IMR-90 (cell line): ENCODE results near the gene PXYLP1. TPM values are rescaled to one million over a fixed set of nuclear protein-coding genes. Genes with fewer than 3 reads are reported as not detected.

Source experiments
- ATAC-seq: fragments of 200-7000 bp; cut with Tn5 transposase; 2 replicates; pipeline ENCODE4 v1.9.1; 2020; ENCODE audit warnings: low read depth, mild to moderate bottlenecking, moderate library complexity
- BruUV-seq: library from RNA; stranded (reverse); fragments of 400-500 nt; replicated peaks from 2 replicates; lab custom pipeline; 2021; lab: Mats Ljungman, UMichigan
- CTCF ChIA-PET: fragments of 300-600 bp; formaldehyde crosslinking; extraction: SDS; loops from one replicate; lab custom pipeline; 2021; ENCODE audit warnings: antibody characterized with exemption; lab: Yijun Ruan, JAX
- POLR2A ChIA-PET: fragments of 300-600 bp; sonication (Branson Sonifier 250); formaldehyde crosslinking; loops from one replicate; lab custom pipeline; 2022; ENCODE audit warnings: antibody characterized with exemption; ENCODE audit not compliant: unreplicated experiment; lab: Charles Lee
- DNase-seq: peaks from one replicate; pipeline ENCODE4 v3.0.0; 2013
- H2AFZ ChIP-seq: replicated peaks from 2 replicates; pipeline ENCODE3; 2013; ENCODE audit warnings: low read length, mild to moderate bottlenecking; ENCODE audit not compliant: poor library complexity
- H2AK5ac ChIP-seq: 2 replicates; pipeline ENCODE4 v1.6.1; 2013; ENCODE audit warnings: low read depth, low read length, inconsistent platforms
- H2AK9ac ChIP-seq: replicated peaks from 2 replicates; pipeline ENCODE3; 2013; ENCODE audit warnings: mild to moderate bottlenecking, low read depth, low read length, moderate library complexity; ENCODE audit not compliant: poor library complexity
- H2BK120ac ChIP-seq: 2 replicates; pipeline ENCODE4 v1.6.1; 2013; ENCODE audit warnings: low read depth, low read length, inconsistent platforms
- H2BK15ac ChIP-seq: 3 replicates; pipeline ENCODE4 v1.6.1; 2013; ENCODE audit warnings: low read depth, low read length, inconsistent platforms
- H2BK20ac ChIP-seq: 2 replicates; pipeline ENCODE4 v1.6.1; 2013; ENCODE audit warnings: low read depth, mild to moderate bottlenecking, inconsistent platforms, low read length, moderate library complexity
- H2BK5ac ChIP-seq: 2 replicates; pipeline ENCODE4 v1.6.1; 2013; ENCODE audit warnings: mild to moderate bottlenecking, low read depth, low read length, inconsistent platforms; ENCODE audit not compliant: poor library complexity, severe bottlenecking
- H3K14ac ChIP-seq: replicated peaks from 2 replicates; pipeline ENCODE4 v1.6.1; 2013; ENCODE audit warnings: low read depth, low read length, inconsistent platforms
- H3K18ac ChIP-seq: 2 replicates; pipeline ENCODE4 v1.6.1; 2013; ENCODE audit warnings: low read depth, low read length, control low read depth
- H3K23ac ChIP-seq: 2 replicates; pipeline ENCODE4 v1.6.1; 2013; ENCODE audit warnings: low read depth, low read length, inconsistent platforms
- H3K27ac ChIP-seq: 2 replicates; pipeline ENCODE4 v1.5.1; 2013; ENCODE audit warnings: mild to moderate bottlenecking, control low read depth, low read length; ENCODE audit not compliant: insufficient read depth
- H3K27me3 ChIP-seq: 2 replicates; pipeline ENCODE4 v1.6.1; 2013; ENCODE audit warnings: low read length; ENCODE audit not compliant: control insufficient read depth, insufficient read depth
- H3K36me3 ChIP-seq: 2 replicates; pipeline ENCODE4 v1.6.1; 2013; ENCODE audit warnings: low read length, mixed read lengths; ENCODE audit not compliant: control insufficient read depth, insufficient read depth
- H3K4ac ChIP-seq: 2 replicates; pipeline ENCODE4 v1.6.1; 2013; ENCODE audit warnings: low read depth, low read length, inconsistent platforms
- H3K4me1 ChIP-seq: 2 replicates; pipeline ENCODE4 v1.6.1; 2013; ENCODE audit warnings: low read length, mixed read lengths; ENCODE audit not compliant: control insufficient read depth, insufficient read depth
- H3K4me2 ChIP-seq: 2 replicates; pipeline ENCODE4 v1.6.1; 2013; ENCODE audit warnings: low read depth, mild to moderate bottlenecking, control low read depth, low read length, moderate library complexity
- H3K4me3 ChIP-seq: 2 replicates; pipeline ENCODE4 v1.5.1; 2013; ENCODE audit warnings: low read depth, mild to moderate bottlenecking, control low read depth, low read length, moderate library complexity; ENCODE audit not compliant: insufficient read depth
- H3K56ac ChIP-seq: 2 replicates; pipeline ENCODE4 v1.6.1; 2013; ENCODE audit warnings: low read length, inconsistent platforms; ENCODE audit not compliant: insufficient read depth; ENCODE audit errors: extremely low read depth
- H3K79me1 ChIP-seq, 2 experiments: 2 replicates each; pipeline ENCODE4 v1.6.1; 2013; ENCODE audit warnings: low read length in 2 of 2, inconsistent platforms in 1 of 2, low read depth in 1 of 2
- H3K9ac ChIP-seq: 2 replicates; pipeline ENCODE4 v1.6.1; 2013; ENCODE audit warnings: low read depth, low read length, control low read depth
- H3K9me1 ChIP-seq: 2 replicates; pipeline ENCODE4 v1.6.1; 2013; ENCODE audit warnings: low read length, inconsistent platforms; ENCODE audit not compliant: insufficient read depth
- H3K9me3 ChIP-seq: 2 replicates; pipeline ENCODE4 v1.6.1; 2013; ENCODE audit warnings: low read length; ENCODE audit not compliant: control insufficient read depth, insufficient read depth
- H4K20me1 ChIP-seq: 2 replicates; pipeline ENCODE4 v1.6.1; 2013; ENCODE audit warnings: low read length, inconsistent platforms; ENCODE audit not compliant: insufficient read depth
- H4K5ac ChIP-seq: 2 replicates; pipeline ENCODE4 v1.6.1; 2013; ENCODE audit warnings: mild to moderate bottlenecking, low read depth, low read length, control low read depth
- H4K8ac ChIP-seq, 2 experiments: 2 replicates each; pipeline ENCODE4 v1.6.1; 2013; ENCODE audit warnings: low read depth in 2 of 2, low read length in 2 of 2, control low read depth in 1 of 2, inconsistent platforms in 1 of 2
- H4K91ac ChIP-seq: 2 replicates; pipeline ENCODE4 v1.6.1; 2013; ENCODE audit warnings: low read depth, low read length, inconsistent platforms; ENCODE audit not compliant: insufficient read depth
- BHLHE40 ChIP-seq: fragments of 150-350 bp; IDR thresholded peaks from 2 replicates; pipeline ENCODE4 v1.6.1; 2016; ENCODE audit warnings: mild to moderate bottlenecking, low read depth, low read length
- CEBPB ChIP-seq: IDR thresholded peaks from 2 replicates; pipeline ENCODE4 v1.6.1; 2012; ENCODE audit warnings: low read depth, low read length, improper control_type of control experiment
- CTCF ChIP-seq: conservative IDR thresholded peaks from 2 replicates; pipeline ENCODE4 v1.5.1; 2012; ENCODE audit warnings: mild to moderate bottlenecking, low read depth, low read length, improper control_type of control experiment
- ELK1 ChIP-seq: fragments of 150-350 bp; IDR thresholded peaks from 2 replicates; pipeline ENCODE4 v1.6.1; 2016; ENCODE audit warnings: low read depth, mild to moderate bottlenecking, low read length, moderate library complexity, borderline replicate concordance
- FOS ChIP-seq: fragments of 150-350 bp; IDR thresholded peaks from 2 replicates; pipeline ENCODE4 v1.6.1; 2016; ENCODE audit warnings: low read depth, low read length
- MAFK ChIP-seq: IDR thresholded peaks from 2 replicates; pipeline ENCODE4 v1.6.1; 2012; ENCODE audit warnings: low read depth, low read length, improper control_type of control experiment
- MAZ ChIP-seq: IDR thresholded peaks from 2 replicates; pipeline ENCODE4 v1.6.1; 2012; ENCODE audit warnings: low read depth, mild to moderate bottlenecking, low read length, improper control_type of control experiment, moderate library complexity, borderline replicate concordance
- MXI1 ChIP-seq: IDR thresholded peaks from 2 replicates; pipeline ENCODE4 v1.6.1; 2012; ENCODE audit warnings: low read depth, mild to moderate bottlenecking, low read length, moderate library complexity, borderline replicate concordance
- NFE2L2 ChIP-seq: fragments of 150-350 bp; IDR thresholded peaks from 2 replicates; pipeline ENCODE4 v1.6.1; 2016; ENCODE audit warnings: low read depth, mild to moderate bottlenecking, low read length
- POLR2A ChIP-seq: IDR thresholded peaks from 2 replicates; pipeline ENCODE4 v1.6.1; 2012; ENCODE audit warnings: mild to moderate bottlenecking, low read depth, low read length
- RAD21 ChIP-seq: IDR thresholded peaks from 2 replicates; pipeline ENCODE4 v1.6.1; 2012; ENCODE audit warnings: low read length, improper control_type of control experiment
- RCOR1 ChIP-seq: IDR thresholded peaks from 2 replicates; pipeline ENCODE4 v1.6.1; 2012; ENCODE audit warnings: mild to moderate bottlenecking, low read length, improper control_type of control experiment; ENCODE audit not compliant: insufficient replicate concordance
- RFX5 ChIP-seq: IDR thresholded peaks from 2 replicates; pipeline ENCODE4 v1.8.0; 2012; ENCODE audit warnings: low read depth, mild to moderate bottlenecking, low read length, moderate library complexity
- SMC3 ChIP-seq: fragments of 150-350 bp; IDR thresholded peaks from 2 replicates; pipeline ENCODE4 v1.6.1; 2016; ENCODE audit warnings: low read depth, mild to moderate bottlenecking, antibody characterized with exemption, low read length, moderate library complexity
- USF2 ChIP-seq: fragments of 150-350 bp; IDR thresholded peaks from 2 replicates; pipeline ENCODE4 v1.6.1; 2017; ENCODE audit warnings: mild to moderate bottlenecking, antibody characterized with exemption, low read length, low read depth
- WGBS, 2 experiments: methylation state at CpG; one replicate each; pipeline versions ENCODE4 v1.1.5 to v1.1.7; 2013; ENCODE audit warnings: missing lambda C conversion rate in 2 of 2; ENCODE audit not compliant: insufficient read length in 1 of 2; ENCODE audit errors: extremely low coverage in 2 of 2; 5-methylcytosine and 5-hydroxymethylcytosine counted together
- dilution Hi-C: fragments of 300-500 bp; cut with HindIII; formaldehyde crosslinking; loops from one replicate; pipeline ENCODE4 v1.14.3; 2018; ENCODE audit warnings: low sequenced_read_pairs; ENCODE audit not compliant: unreplicated experiment
- in situ Hi-C: fragments of 300-500 bp; cut with MboI; formaldehyde crosslinking; loops from 3 replicates; pipeline ENCODE4 v1.14.3; 2019; ENCODE audit warnings: low sequenced_read_pairs, inconsistent platforms, mixed read lengths
- intact Hi-C: fragments of 100-400 bp; cut with micrococcal nuclease; formaldehyde crosslinking; loops from 2 replicates; pipeline ENCODE4 v1.10.0; 2022
- polyA plus RNA-seq, 3 experiments: library from polyadenylated mRNA; depleted of rRNA; stranded (reverse); fragments of >200 nt; gene quantifications; 2 replicates each; pipeline ENCODE4 v1.2.3, GENCODE V29; 2012; ENCODE audit warnings: low replicate concordance in 1 of 3
- total RNA-seq: library from RNA; depleted of rRNA; stranded (reverse); fragments of >200 nt; gene quantifications from 2 replicates; pipeline ENCODE4 v1.2.3, GENCODE V29; 2012

The PXYLP1 gene
- total and polyA plus RNA-seq, 2 of the 4 experiments (the other 2 are of a cell fraction) = 11.7 to 15.6 TPM

GRCh38 chr3:141274411-141275031 lies 42.9 kb downstream of the PXYLP1 start:
- ChIA-PET POLR2A (no interaction called here), CTCF (interaction anchor here (0.6 to 0.7 kb wide), 2 partner anchors 28 to 178 kb away, joined by 3 read pairs; no protein-coding TSS in a partner anchor)
- H3K18ac ChIP-seq = no peak overlapping the region; the same call in 1 of the 2 replicates
- H4K91ac ChIP-seq = no peak overlapping the region
- dilution Hi-C loops = no loop called here
- no peak overlapping the region for H3K23ac ChIP-seq
- H2AFZ ChIP-seq = no peak overlapping the region
- BruUV-seq = no TSS peak
- no peaks in the 10 kb centered on the region for H4K20me1 ChIP-seq
- H2BK120ac ChIP-seq = no peak overlapping the region
- no peak overlapping the region for H3K4me2 ChIP-seq
- no peak overlapping the region; the same call in 1 of the 2 replicates for H2BK20ac ChIP-seq
- no peak overlapping the region for H2AK9ac ChIP-seq
- TF ChIP-seq POLR2A (no peak), ELK1 (no peak), NFE2L2 (no peak), USF2 (no peak), MXI1 (no peak), RCOR1 (no peak), FOS (no peak), CTCF (no peak), BHLHE40 (no peak), SMC3 (no peak), CEBPB (no peak), MAFK (no peak), RAD21 (no peak), MAZ (no peak), RFX5 (no peak)
- no peak overlapping the region for H3K27ac ChIP-seq
- DNase-seq = no peak
- no peak overlapping the region for H3K9ac ChIP-seq
- no peaks in the 10 kb centered on the region for H3K27me3 ChIP-seq
- peaks cover 11% of the 10 kb centered on the region for H3K4me1 ChIP-seq
- intact Hi-C loops = no loop called here
- no peak overlapping the region; the same call in 1 of the 2 replicates for H3K56ac ChIP-seq
- H2AK5ac ChIP-seq = 0 out of 2 replicates have a peak overlapping the region, but pooled peaks have one; percentile 24
- H3K79me1 ChIP-seq = no peaks in the 10 kb centered on the region; a peak in 1 of 4 replicates
- H3K14ac ChIP-seq = 0 out of 2 replicates have a peak overlapping the region, but pooled peaks have one; percentile 38
- WGBS, 2 experiments = 100% methylated on average over 2 of the region's 10 CpGs; no CpG with 5 or more reads in 1 of the 2 experiments
- in situ Hi-C loops = no loop called here
- no peaks in the 10 kb centered on the region for H3K36me3 ChIP-seq
- H3K4me3 ChIP-seq = no peak overlapping the region
- H3K9me1 ChIP-seq = peaks cover 5% of the 10 kb centered on the region
- no peak overlapping the region for H2BK5ac ChIP-seq
- ATAC-seq = no peak
- H2BK15ac ChIP-seq = no peak overlapping the region
- no peak overlapping the region for H4K8ac ChIP-seq
- no peaks in the 10 kb centered on the region for H3K9me3 ChIP-seq
- 0 out of 2 replicates have a peak overlapping the region, but pooled peaks have one; percentile 27 for H3K4ac ChIP-seq
- no peak overlapping the region for H4K5ac ChIP-seq
